Left renal pelvis (tissue), 4 donors: ENCODE results near the gene SORBS2. TPM values are rescaled to one million over a fixed set of nuclear protein-coding genes. Genes with fewer than 3 reads are reported as not detected.

Experiments
- DNase-seq, 4 donors: peaks; one replicate each; pipeline ENCODE4 v3.0.0-alpha.2; 2013; ENCODE audit warnings: low read depth in 4 of 4, low spot score in 3 of 4
- polyA plus RNA-seq, 4 donors: library from polyadenylated mRNA; unstranded; fragments of 120-200 nt; gene quantifications; one replicate each; pipeline ENCODE4 v1.2.1, GENCODE V29; 2013; ENCODE audit not compliant: insufficient read length in 4 of 4

SORBS2 gene
- polyA plus RNA-seq, 4 donors: 23.3 to 73.3 (median 65.8) TPM

DNA sequence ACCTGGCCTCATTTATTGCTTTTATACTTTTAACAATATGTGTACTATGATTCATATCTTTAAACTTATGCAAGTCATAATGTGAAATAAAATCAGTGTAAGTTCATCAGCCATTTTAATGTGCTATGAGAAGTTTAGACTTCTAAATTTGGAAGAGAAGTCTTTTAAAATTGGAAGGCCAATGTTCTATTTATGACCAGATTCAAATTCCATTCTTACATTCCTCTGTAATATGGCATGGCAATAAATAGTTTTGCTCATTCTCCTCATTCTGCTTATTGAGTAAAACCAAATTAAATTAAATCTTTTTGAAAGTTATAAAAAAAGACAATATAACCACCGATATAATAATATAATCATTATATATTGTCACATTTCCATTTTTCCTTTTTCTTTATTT is 126.2 kb downstream of the SORBS2 start:
- no peak for DNase-seq

GRCh38 chr4:185683896-185684295 is 128.1 kb downstream of the SORBS2 start:
- DNase-seq: no peak

DNA sequence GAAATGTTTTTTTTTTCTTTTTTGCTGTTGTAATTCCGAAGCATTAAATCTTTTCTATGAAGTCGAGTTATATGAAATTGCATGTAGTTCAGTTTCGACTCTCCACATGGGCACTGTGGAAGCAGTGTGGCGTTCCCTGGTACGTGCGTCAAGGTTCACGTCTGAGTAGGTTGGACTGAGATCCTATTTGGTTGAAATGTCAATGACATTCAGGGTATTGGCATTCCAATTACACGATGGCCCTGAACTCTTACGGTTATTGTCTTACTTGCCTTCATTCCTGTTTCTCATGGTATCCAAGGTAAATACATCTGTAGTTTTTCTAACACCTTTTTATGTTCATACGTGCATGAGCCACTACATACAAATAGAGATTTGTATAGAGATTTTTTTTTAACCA is 128.8 kb downstream of the SORBS2 start:
- DNase-seq: no peak

- DNase-seq: no peak
Measured at GRCh38 chr4:185682236-185682635, 129.8 kb downstream of the SORBS2 start.

DNA sequence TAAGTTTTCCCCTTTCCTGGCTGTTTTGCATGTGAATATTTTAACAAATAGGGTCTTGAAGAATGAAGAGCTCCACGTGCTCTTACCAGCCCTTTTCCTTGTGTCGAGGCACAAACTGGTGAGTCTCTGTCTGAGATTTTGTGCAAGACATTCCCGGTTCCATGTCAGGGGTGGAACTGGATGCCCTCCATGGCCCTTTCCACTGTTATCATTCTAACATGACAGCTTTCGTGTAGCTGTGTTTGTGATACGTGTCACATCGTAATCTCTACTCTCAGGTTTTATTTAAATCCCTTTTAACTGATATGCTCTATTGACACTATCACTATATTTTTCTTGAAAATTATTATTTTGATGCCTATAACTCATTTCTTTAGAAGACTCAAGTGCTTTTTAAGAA is 130.4 kb downstream of the SORBS2 start:
- DNase-seq: no peak

DNA sequence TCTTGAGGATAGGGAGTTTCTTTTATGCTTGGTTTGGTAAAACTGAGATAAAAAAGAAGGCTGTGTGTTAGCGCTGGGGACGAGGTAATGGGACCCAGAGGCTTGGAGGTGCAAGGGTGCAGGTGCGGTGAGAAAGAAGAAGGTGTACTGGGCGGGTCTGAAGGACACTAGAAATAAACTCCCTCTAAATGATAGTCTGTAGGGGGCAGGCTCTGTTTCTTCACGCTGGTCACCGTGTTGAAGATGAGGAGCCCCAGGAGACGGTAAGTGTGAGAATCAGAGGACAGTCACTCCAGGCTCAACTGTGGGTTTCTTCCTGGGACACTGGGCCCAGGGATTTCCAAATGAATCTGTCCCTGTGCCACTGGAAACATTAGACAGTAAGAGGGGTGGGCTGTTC is 131.4 kb downstream of the SORBS2 start:
- DNase-seq: no peak

- no peak for DNase-seq
Measured at GRCh38 chr4:185679523-185679922, 132.5 kb downstream of the SORBS2 start.

GRCh38 chr4:185677637-185678314 is 134.2 kb downstream of the SORBS2 start:
- no peak for DNase-seq

- DNase-seq: no peak
Measured at GRCh38 chr4:185672618-185673017, 139.4 kb downstream of the SORBS2 start.

GRCh38 chr4:185672151-185672550 is 139.8 kb downstream of the SORBS2 start:
- DNase-seq: no peak

GRCh38 chr4:185671496-185671895 is 140.5 kb downstream of the SORBS2 start:
- DNase-seq: no peak

GRCh38 chr4:185671066-185671465 is 140.9 kb downstream of the SORBS2 start:
- no peak for DNase-seq

GRCh38 chr4:185669288-185669687 is 142.7 kb downstream of the SORBS2 start:
- no peak for DNase-seq

DNA sequence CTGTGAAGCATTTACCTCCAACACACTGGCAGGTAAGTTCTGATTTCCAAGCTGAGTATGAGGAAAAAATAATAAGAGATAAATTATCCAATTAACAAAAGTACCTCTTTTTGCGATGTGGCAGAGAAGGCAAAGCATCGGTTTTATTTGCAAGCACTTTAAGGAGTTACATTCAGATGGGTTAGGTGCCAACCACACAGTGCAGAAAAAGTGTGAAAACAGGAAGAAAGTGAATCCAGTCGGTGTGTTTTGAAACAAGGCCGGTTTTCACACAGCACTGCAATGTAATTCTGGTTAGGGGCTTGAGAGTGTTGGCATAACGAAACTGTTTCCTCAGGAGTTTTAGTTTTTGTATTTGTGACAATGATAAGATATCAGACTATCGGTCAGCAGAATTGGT is 145.8 kb downstream of the SORBS2 start:
- DNase-seq: no peak

DNA sequence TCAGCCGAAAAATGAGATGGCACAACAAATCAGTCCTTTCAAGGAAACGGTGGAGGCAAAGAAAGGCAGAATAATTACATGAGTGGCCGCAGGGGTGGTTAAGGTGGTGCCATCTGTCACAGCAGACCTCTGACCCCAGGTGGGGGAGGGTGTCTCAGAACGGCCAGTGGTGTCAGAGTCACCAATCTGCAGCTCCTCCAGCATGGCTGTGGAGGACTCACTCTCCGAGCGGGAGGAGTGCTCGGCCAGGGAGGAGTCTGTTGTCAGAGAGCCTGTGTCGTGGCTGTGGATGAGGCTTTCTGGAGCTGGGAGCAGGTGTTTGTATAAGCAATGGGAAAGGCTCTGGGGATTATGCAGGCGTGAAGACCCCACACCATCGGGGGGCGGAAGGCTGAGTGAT is 146.3 kb downstream of the SORBS2 start:
- no peak for DNase-seq

- DNase-seq: no peak
Measured at GRCh38 chr4:185664481-185664880, 147.5 kb downstream of the SORBS2 start.

GRCh38 chr4:185662030-185662778 is 149.8 kb downstream of the SORBS2 start:
- DNase-seq: no peak

GRCh38 chr4:185660340-185660739 is 151.7 kb downstream of the SORBS2 start:
- no peak for DNase-seq

GRCh38 chr4:185657699-185658098 is 154.3 kb downstream of the SORBS2 start:
- no peak for DNase-seq

GRCh38 chr4:185657183-185657582 is 154.8 kb downstream of the SORBS2 start:
- no peak for DNase-seq

GRCh38 chr4:185656467-185656931 is 155.5 kb downstream of the SORBS2 start:
- DNase-seq: no peak

- no peak for DNase-seq
Measured at GRCh38 chr4:185654965-185655554, 156.9 kb downstream of the SORBS2 start.
